Cardiac muscle cell (in vitro differentiated cells and primary cell): ENCODE measurements around the gene DSCAML1. TPM values are rescaled to one million over a fixed set of nuclear protein-coding genes. Genes with fewer than 3 reads are reported as not detected.

ENCODE experiments used
- DNase-seq, 2 donors: peaks; one replicate each; pipeline versions ENCODE4 v3.0.0 to v3.0.0-alpha.2; 2010 to 2017; ENCODE audit warnings: low read depth in 1 of 2, low spot score in 1 of 2
- H3K27ac ChIP-seq: fragments of 200-600 bp; sonication (generic); 2 replicates; pipeline ENCODE4 v1.5.1; 2016
- H3K27me3 ChIP-seq: fragments of 200-600 bp; sonication (generic); 2 replicates; pipeline ENCODE4 v1.6.0; 2016; ENCODE audit warnings: control low read depth
- H3K36me3 ChIP-seq: fragments of 200-600 bp; sonication (generic); 2 replicates; pipeline ENCODE4 v1.5.1; 2016; ENCODE audit warnings: control low read depth
- H3K4me1 ChIP-seq: fragments of 200-600 bp; sonication (generic); 2 replicates; pipeline ENCODE4 v1.8.1; 2017; ENCODE audit warnings: low read depth, mild to moderate bottlenecking, mixed run types
- H3K4me3 ChIP-seq: fragments of 200-600 bp; sonication (generic); 2 replicates; pipeline ENCODE4 v1.5.1; 2016; ENCODE audit warnings: mild to moderate bottlenecking
- H3K9me3 ChIP-seq: fragments of 200-600 bp; sonication (generic); 2 replicates; pipeline ENCODE4 v1.5.1; 2017; ENCODE audit warnings: low read depth, mild to moderate bottlenecking, control low read depth
- polyA plus RNA-seq: library from polyadenylated mRNA; unstranded; fragments of >200 nt; fragmentation: Nextera tagmentation; extraction: Ambion mirVana; gene quantifications from 2 replicates; pipeline ENCODE4 v1.2.1, GENCODE V29; 2016
- total RNA-seq: library from RNA; depleted of rRNA; stranded (reverse); fragments of >200 nt; gene quantifications from 2 replicates; pipeline ENCODE4 v1.2.3, GENCODE V29; 2016
- TF ChIP-seq, protein P1 (sequence below): IDR thresholded peaks from 2 replicates; pipeline ENCODE4 v1.5.1; 2012; ENCODE audit warnings: low read depth, mild to moderate bottlenecking, low read length

DSCAML1 gene
- total and polyA plus RNA-seq, 2 experiments from 2014 or later, result 1.8 TPM; not detected in 1

DNA sequence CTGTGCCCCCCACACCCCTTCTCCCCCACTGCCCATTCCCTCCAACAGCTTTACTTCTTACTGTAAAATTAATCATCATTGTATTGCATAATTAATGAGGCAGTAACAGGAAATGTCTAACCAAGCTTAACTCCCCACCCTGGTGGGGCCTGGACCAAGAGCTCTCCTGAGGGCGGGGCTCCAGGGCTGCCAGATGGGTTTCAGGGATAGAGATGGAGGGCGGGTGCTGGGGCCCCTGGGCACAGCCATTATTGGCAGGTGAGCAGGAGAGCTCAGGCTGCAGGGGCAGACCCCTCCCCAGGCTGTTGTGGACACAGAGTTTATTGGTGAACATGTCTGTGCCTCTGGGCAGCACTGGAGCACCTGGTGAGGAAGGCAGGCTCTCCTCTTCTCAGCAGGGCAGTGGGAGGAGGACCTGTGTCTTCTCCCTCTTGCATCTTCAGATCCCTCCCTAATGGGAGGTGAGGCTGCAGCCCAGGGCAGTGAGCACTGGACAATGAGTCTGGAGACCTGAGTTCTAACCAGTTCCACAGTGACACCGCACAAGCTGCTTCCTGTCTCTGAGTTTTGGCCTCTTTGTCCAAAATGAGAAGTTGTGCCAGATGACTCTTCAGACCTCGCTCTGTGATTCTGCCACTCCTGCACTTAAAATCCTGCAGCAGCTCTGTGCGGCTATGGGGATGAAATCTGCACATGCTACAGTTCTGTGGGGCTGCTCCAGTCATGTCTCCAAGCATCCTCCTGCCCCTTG is 236.1 kb downstream of the DSCAML1 start:
- peaks cover 6% of the 10 kb centered on the region for H3K27me3 ChIP-seq
- no peak overlapping the region for H3K4me3 ChIP-seq
- H3K9me3 ChIP-seq, result no peaks in the 10 kb centered on the region
- H3K36me3 ChIP-seq, result no peaks in the 10 kb centered on the region
- no peak overlapping the region for H3K27ac ChIP-seq
- TF ChIP-seq, protein P1, sequence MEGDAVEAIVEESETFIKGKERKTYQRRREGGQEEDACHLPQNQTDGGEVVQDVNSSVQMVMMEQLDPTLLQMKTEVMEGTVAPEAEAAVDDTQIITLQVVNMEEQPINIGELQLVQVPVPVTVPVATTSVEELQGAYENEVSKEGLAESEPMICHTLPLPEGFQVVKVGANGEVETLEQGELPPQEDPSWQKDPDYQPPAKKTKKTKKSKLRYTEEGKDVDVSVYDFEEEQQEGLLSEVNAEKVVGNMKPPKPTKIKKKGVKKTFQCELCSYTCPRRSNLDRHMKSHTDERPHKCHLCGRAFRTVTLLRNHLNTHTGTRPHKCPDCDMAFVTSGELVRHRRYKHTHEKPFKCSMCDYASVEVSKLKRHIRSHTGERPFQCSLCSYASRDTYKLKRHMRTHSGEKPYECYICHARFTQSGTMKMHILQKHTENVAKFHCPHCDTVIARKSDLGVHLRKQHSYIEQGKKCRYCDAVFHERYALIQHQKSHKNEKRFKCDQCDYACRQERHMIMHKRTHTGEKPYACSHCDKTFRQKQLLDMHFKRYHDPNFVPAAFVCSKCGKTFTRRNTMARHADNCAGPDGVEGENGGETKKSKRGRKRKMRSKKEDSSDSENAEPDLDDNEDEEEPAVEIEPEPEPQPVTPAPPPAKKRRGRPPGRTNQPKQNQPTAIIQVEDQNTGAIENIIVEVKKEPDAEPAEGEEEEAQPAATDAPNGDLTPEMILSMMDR, result no peak
- H3K4me1 ChIP-seq, result no peaks in the 10 kb centered on the region
- DNase-seq, result no peak

DNA sequence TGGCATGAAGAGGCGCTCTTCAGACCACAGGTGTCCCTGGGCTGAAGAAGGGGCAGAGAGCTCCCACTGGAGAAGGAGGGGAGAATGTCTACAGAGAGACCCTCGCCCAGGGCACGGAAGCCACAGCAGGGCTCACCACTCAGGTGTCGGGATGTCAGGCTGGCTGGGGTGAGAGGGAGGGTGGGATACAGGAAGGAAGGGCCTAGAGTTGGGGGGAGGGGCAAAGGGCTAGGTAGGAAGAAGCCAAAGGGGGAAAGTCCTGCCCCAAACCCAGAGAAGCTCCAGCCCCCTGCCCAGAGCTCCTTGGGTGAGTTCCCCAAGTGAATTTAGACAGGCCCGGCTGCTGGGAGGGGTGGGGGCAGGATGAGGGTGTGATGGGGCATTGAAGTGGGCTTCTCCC is 237.3 kb downstream of the DSCAML1 start:
- no peak overlapping the region for H3K4me3 ChIP-seq
- H3K27ac ChIP-seq, result no peak overlapping the region
- DNase-seq, result no peak
- no peaks in the 10 kb centered on the region for H3K36me3 ChIP-seq
- no peaks in the 10 kb centered on the region for H3K4me1 ChIP-seq
- H3K9me3 ChIP-seq, result no peaks in the 10 kb centered on the region
- TF ChIP-seq, protein P1, result no peak
- H3K27me3 ChIP-seq, result peaks cover 6% of the 10 kb centered on the region

- Histone ChIP-seq H3K36me3 (no peaks in the 10 kb centered on the region), H3K4me3 (no peak overlapping the region), H3K4me1 (no peaks in the 10 kb centered on the region), H3K9me3 (no peaks in the 10 kb centered on the region), H3K27me3 (peaks cover 5% of the 10 kb centered on the region), H3K27ac (no peak overlapping the region)
- TF ChIP-seq, protein P1, result no peak
- no peak for DNase-seq
Observed at GRCh38 chr11:117557361-117557760, 239.7 kb downstream of the DSCAML1 start.

GRCh38 chr11:117554601-117555333 is 242.2 kb downstream of the DSCAML1 start:
- Histone ChIP-seq H3K4me3 (no peak overlapping the region), H3K27me3 (peaks cover 3% of the 10 kb centered on the region), H3K4me1 (no peaks in the 10 kb centered on the region), H3K27ac (no peak overlapping the region), H3K36me3 (no peaks in the 10 kb centered on the region), H3K9me3 (no peaks in the 10 kb centered on the region)
- TF ChIP-seq, protein P1, result no peak
- no peak for DNase-seq

DNA sequence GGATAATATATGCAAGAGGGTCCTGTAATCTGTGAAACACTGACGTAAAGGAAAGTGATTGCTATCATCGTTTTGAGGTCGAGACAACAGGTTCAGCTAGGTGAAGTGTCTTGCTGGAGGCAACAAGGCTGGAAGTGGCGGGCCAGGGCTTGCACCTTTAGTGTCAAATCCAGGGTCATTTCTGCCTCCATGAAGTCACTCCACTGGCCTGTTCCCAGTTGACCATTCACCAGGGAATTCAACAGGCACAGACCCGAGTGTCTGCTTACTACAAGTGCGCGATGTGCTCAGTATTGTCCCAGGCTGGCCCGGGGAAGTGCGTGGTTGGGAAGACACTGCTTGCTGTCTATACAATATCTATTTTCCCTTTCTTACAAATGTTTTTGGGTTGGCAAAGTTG is 244.4 kb downstream of the DSCAML1 start:
- TF ChIP-seq, protein P1, result no peak
- Histone ChIP-seq H3K36me3 (no peaks in the 10 kb centered on the region), H3K27ac (no peak overlapping the region), H3K4me3 (no peak overlapping the region), H3K4me1 (no peaks in the 10 kb centered on the region), H3K27me3 (peaks cover 3% of the 10 kb centered on the region), H3K9me3 (no peaks in the 10 kb centered on the region)
- no peak for DNase-seq
